GM19324 (cell line): ENCODE measurements around the gene ADGRB3.

Experiments
- ATAC-seq: cut with Tn5 transposase; IDR thresholded peaks from one replicate; pipeline ENCODE4 v1.9.1; 2021; ENCODE audit warnings: mild to moderate bottlenecking, moderate library complexity; ENCODE audit not compliant: unreplicated experiment, low FRiP score

The ADGRB3 gene

GRCh38 chr6:68695838-68696237, 60.8 kb downstream of the ADGRB3 start:
- ATAC-seq: no peak

- no peak for ATAC-seq
Measured at GRCh38 chr6:68697394-68697793, 62.3 kb downstream of the ADGRB3 start.

GRCh38 chr6:68701159-68701558, 66.1 kb downstream of the ADGRB3 start:
- no peak for ATAC-seq

DNA sequence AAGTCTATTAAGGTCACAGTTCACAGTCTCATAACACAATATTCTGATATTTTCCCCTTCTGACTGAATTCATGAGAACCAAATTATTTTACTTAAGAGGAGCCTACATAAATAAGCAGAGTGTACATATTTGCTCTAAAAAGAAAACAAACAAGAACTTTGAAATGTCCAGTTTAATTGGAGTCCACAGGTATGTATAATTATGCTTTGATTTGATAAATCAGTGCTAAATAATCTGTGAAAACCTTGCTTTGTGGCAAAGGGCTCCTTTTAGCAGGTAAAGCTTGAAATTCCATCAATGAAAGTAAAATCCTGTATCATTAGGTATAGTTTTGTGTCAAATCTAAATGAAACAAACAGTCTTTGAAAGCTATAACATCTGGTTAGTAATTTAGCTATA, 69.4 kb downstream of the ADGRB3 start:
- ATAC-seq: no peak

DNA sequence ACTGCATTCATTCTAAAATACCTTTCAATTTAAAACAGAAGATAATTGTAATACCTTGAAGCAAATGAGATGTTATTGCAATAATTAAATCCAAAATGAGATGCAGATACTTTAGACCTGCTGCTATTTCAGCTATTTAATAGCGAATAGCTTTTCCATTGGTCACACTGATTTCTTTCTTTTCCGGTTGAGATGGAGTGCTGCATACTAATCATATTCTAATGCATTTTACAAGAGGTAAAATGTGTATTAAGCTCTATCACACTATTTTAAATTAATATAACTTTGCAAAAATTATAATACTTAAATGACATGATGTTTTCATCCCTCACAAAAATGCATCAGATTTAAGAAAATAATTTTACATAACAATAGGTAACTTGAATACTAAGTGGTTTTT, 74.0 kb downstream of the ADGRB3 start:
- no peak for ATAC-seq

DNA sequence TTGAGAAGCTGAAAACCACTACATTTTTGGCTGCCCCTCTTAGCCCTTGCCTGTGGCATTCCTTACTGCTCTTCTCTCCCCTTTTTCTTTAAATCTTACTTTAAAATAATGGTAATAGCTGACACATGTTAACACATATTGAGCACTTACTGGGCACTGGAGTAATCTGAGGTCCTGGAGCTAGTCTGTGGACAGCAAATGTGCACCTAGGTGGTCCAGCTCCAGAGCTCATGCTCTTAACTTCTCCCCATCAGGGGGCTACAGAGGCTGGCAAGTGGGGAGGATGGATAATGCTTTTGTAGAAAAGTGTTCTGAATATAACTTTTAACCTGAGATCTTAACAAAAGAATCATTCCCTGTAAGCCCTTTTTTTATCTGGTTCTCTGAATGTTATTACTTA, 74.8 kb downstream of the ADGRB3 start:
- no peak for ATAC-seq

- no peak for ATAC-seq
Measured at GRCh38 chr6:68710496-68710895, 75.4 kb downstream of the ADGRB3 start.

GRCh38 chr6:68710916-68711315, 75.8 kb downstream of the ADGRB3 start:
- ATAC-seq: no peak

DNA sequence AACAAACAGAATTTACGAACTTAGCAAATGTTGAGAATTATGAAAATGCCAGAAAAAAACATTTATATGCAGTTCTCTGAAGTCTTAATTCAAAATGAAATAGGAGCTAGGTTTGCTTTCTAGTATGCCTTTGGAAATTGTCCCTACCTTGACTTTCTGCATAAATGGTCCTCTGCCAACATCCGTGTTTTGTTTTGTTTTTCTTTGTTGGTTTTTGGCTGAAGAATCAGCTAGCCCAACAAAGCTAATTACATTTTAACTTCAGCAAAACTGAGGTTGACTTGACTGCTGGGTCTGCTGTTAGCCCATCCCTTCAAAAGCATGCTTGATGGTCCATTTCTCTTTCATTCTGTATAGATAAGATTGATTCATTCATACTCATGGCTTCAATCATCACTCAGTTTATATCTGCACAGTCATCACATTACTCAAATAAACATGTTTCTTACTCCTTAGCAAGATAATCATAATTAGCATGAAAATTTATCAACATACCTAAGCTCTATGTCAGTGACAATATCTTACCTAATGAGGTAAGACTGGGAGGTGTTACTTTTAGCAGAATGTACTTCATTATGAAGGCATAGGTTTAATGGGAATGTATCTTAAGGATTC, 76.4 kb downstream of the ADGRB3 start:
- ATAC-seq: no peak

- ATAC-seq: no peak
Measured at GRCh38 chr6:68716620-68717019, 81.5 kb downstream of the ADGRB3 start.

GRCh38 chr6:68718385-68719073, 83.4 kb downstream of the ADGRB3 start:
- no peak for ATAC-seq

- ATAC-seq: no peak
Measured at GRCh38 chr6:68719761-68720160, 84.7 kb downstream of the ADGRB3 start.

DNA sequence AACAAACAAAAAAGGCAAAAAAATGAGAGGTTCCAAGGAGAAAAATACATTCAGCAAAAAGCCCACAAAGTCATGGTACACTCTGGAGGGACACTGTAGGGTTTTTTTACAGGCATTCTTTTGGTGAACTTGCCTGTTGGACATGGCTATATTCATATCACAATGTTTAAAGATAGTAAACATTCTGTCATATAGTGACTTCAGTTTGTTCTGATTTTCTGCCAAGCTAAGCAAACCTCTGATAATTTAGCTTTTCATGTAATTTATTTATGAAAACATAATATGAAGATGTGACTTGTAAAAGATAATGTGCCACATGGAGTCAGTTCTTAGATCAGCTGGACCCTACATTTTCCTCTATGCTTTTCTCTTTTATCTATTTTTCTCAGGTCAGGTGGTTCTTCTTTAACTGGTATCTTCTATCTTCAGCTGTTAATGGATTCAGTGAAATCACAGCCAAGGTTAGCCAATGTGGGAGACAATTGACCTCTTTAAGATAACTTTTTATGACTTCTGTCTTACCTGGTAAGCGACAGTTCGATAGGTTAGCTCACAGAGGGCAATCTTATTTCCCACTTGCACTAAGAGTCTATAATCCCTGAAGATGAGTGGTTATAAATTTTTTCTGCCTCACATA, 87.9 kb downstream of the ADGRB3 start:
- no peak for ATAC-seq

DNA sequence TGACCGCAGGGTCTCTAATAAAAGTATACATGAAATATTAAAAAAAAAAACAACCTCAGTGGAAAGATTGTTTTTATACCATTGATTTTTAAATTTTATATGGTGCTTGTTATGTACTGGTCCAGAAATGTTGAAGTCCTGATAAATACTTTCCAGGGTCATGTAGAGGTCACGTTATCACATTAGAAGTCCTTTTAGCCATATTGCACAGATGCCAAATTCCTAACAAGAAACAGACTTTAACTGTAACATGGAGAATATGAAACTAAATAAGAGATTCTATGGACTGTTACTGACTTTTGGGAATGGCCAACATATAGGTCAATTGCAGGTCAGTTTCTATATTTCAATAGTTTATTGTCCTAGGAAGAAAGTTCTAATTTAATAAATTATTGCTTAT, 89.0 kb downstream of the ADGRB3 start:
- no peak for ATAC-seq

DNA sequence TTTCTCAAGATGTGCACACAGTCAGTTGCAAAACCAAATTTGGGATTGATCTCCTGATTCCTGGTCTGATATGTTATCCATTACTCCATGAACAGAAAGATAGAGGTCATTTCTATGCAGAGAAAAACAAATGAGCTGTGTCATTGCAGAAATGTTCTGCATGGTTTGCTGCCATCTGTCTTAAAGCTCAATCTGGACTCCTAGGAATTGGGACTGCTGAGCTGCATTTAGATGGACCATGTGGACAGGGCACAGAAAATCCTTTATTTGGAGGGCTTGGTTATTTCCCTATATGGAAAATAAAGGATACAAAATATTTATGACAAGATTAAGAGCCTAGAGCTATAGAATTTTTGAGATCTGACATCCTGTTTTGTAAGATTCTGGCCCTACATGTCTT, 91.3 kb downstream of the ADGRB3 start:
- ATAC-seq: no peak

DNA sequence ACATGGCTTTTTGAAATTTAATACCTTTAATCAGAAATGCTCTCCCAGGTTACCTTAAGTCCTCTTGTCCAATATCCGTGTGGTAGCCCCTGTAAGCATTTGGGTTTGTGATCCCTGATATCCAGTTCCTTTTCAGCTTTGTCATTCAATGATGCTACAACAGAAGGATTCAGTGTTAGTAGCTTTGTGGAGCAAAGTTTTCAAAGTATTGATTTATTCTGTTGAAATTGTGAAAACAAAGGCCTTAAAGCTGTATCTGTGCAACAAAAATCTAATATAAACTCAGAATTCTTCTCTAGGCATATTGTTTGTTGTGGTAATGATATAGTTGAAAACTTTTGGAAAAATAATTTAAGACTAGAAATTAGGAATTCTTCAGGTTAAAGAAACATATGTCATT, 91.9 kb downstream of the ADGRB3 start:
- no peak for ATAC-seq

GRCh38 chr6:68727699-68728098, 92.6 kb downstream of the ADGRB3 start:
- ATAC-seq: no peak

DNA sequence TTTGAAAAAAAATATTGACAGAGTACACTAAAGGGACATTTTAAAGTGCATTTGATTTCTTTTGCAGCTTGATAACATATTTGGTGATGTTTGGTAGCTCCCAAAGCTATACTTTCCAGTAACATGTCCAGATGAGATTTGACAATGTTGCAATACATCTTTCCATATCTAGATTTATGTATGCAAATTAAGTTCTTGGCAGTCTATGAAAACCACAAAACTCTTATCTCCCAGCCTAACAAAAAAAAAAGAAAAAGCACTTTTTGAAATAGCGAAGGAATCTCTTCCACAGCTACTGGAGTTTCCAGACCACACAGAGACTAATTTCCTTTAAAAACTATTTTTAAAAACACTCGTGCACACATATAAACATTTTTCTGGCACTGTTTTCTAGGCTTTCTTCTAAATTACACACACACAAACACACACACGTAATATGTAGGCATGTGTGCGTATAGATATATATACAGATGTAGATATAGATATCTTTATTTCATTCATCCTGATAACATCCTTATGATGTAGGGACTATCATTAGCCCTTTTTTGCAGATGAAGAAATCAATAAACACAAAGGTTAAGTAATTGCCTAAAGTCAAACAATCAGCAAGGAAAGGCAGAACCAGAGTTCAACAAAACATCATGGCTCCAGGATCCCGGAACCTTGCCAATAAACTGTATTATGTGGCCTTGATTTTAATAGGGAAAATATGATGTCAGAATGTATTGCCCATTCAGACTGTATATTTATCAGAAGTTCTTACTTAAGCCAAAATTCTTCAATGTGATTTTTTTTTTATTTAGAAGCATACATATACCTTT, 93.3 kb downstream of the ADGRB3 start:
- no peak for ATAC-seq

DNA sequence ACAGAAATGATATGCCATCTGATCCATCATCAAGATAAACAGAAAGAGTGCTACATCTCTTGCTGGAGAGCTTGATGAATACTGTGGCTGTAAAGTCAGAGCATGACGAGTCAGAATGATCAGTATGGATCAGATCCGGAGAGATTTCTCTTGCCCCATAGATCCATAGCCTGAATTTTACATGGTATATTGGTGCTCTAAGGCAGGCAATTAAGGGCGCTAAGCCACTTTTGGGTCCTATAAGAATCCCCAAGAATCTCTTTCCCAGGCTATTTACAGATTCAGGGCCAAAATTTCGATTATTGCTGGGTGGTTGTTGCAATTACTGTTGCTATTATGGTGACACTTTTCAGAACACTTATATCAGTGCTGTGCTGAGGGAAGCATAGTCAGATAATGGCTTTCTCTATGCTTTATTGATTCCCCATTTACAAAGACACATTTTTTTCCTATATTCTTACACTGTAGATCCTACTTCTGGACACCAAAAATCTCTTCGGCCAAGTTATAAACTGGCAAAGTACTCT, 94.4 kb downstream of the ADGRB3 start:
- ATAC-seq: no peak

DNA sequence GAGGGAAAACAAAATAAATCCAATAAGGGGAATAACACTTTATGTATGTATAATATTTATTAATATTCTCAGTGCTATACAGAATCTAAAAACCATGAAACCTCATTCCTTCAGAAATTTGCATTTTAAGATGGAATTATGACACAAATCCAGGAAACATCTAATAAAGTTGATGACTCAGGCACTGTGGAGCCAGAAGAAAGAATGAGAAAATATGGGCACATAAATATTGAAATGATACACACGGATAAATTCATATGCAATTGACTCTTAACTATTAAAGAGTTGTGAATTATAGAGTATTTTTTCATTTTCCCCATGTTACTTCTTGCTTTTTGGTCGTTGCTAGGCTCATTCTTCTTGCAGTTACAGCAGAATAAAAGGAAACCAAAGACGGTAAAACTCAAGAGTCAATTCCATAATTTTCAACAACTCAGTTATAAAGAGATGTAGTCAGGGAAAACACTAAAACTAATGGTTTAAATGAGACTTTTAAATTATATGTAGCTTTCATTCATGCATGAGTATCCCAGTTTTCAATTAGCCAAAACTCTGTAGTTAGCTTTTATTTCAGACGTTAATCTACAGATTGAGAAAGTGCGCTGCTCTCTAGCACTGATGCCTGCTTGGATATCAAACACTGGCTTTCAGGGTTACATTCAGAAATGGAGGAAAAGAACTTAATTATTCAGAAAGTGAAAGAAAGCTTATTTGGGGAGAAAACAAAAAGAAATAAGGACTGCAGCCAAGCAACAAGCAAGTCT, 95.4 kb downstream of the ADGRB3 start:
- ATAC-seq: no peak
